ENCODE results near the gene TFF1.

TFF1 gene

GRCh38 chr21:42321231-42321630 lies 45.1 kb downstream of the TFF1 start:
- no peaks in the 10 kb centered on the region for H3K4me1 ChIP-seq
- TF ChIP-seq CTCF (IDR thresholded peaks at IDR 0.05; ENCODE audit: low read depth, low read length) = no peak
- peaks cover 23% of the 10 kb centered on the region for H3K27me3 ChIP-seq
- no peak overlapping the region for H3K4me3 ChIP-seq (ENCODE audit: low read depth, low read length)
- no peaks in the 10 kb centered on the region for H3K9me3 ChIP-seq
- no peak for DNase-seq
- no peaks in the 10 kb centered on the region for H3K36me3 ChIP-seq

GRCh38 chr21:42320791-42321190 lies 45.5 kb downstream of the TFF1 start:
- H3K36me3 ChIP-seq = no peaks in the 10 kb centered on the region
- no peak for TF ChIP-seq CTCF (IDR thresholded peaks at IDR 0.05; ENCODE audit: low read depth, low read length)
- H3K4me3 ChIP-seq (ENCODE audit: low read depth, low read length) = no peak overlapping the region
- H3K27me3 ChIP-seq = peaks cover 22% of the 10 kb centered on the region
- DNase-seq = no peak
- H3K9me3 ChIP-seq = no peaks in the 10 kb centered on the region
- no peaks in the 10 kb centered on the region for H3K4me1 ChIP-seq

GRCh38 chr21:42319851-42320572 lies 46.3 kb downstream of the TFF1 start:
- Histone ChIP-seq H3K27me3 (peaks cover 14% of the 10 kb centered on the region), H3K9me3 (no peaks in the 10 kb centered on the region), H3K4me3 (ENCODE audit: low read depth, low read length) (no peak overlapping the region), H3K36me3 (no peaks in the 10 kb centered on the region), H3K4me1 (no peaks in the 10 kb centered on the region)
- TF ChIP-seq CTCF (IDR thresholded peaks at IDR 0.05; ENCODE audit: low read depth, low read length) = no peak
- DNase-seq = no peak

- no peak for DNase-seq
- no peak for TF ChIP-seq CTCF (IDR thresholded peaks at IDR 0.05; ENCODE audit: low read depth, low read length)
- no peaks in the 10 kb centered on the region for H3K4me1 ChIP-seq
Observed at GRCh38 chr21:42319376-42319775, 47.0 kb downstream of the TFF1 start.

GRCh38 chr21:42317826-42318746 lies 48.2 kb downstream of the TFF1 start:
- no peak for TF ChIP-seq CTCF (IDR thresholded peaks at IDR 0.05; ENCODE audit: low read depth, low read length)
- Histone ChIP-seq H3K4me1 (no peaks in the 10 kb centered on the region), H3K9me3 (no peaks in the 10 kb centered on the region), H3K27me3 (peaks cover under 1% of the 10 kb centered on the region; the same call in 1 of the 2 replicates), H3K4me3 (ENCODE audit: low read depth, low read length) (no peak overlapping the region), H3K36me3 (no peaks in the 10 kb centered on the region)
- no peak for DNase-seq

More at GRCh38 chr21:42319376-42319775, 47.0 kb downstream of the TFF1 start:
- no peaks in the 10 kb centered on the region for H3K9me3 ChIP-seq
- H3K27me3 ChIP-seq = peaks cover 8% of the 10 kb centered on the region
- no peaks in the 10 kb centered on the region for H3K36me3 ChIP-seq
- H3K4me3 ChIP-seq (ENCODE audit: low read depth, low read length) = no peak overlapping the region
